DOHH2 (cell line): ENCODE data around the gene SLC5A12.

Source experiments
- H3F3A ChIP-seq: fragments of 200-600 bp; sonication (generic), shearing (Covaris generic); 2 replicates; pipeline ENCODE4 v1.6.0; 2016; ENCODE audit warnings: antibody characterized with exemption, mild to moderate bottlenecking; ENCODE audit not compliant: control insufficient read depth, insufficient read depth
- H3K27ac ChIP-seq: fragments of 200-600 bp; sonication (generic); 2 replicates; pipeline ENCODE4 v1.5.1; 2014; ENCODE audit warnings: low read depth, mild to moderate bottlenecking, low read length, moderate library complexity
- H3K27me3 ChIP-seq: fragments of 200-600 bp; sonication (generic); 2 replicates; pipeline ENCODE4 v1.6.1; 2014; ENCODE audit warnings: mild to moderate bottlenecking, low read length, mixed read lengths; ENCODE audit not compliant: control insufficient read depth
- H3K36me3 ChIP-seq: fragments of 200-600 bp; sonication (generic); 2 replicates; pipeline ENCODE4 v1.6.1; 2014; ENCODE audit warnings: mild to moderate bottlenecking, low read length, moderate library complexity, mixed read lengths; ENCODE audit not compliant: control insufficient read depth
- H3K4me1 ChIP-seq: fragments of 200-600 bp; sonication (generic); 2 replicates; pipeline ENCODE4 v1.6.1; 2014; ENCODE audit warnings: mild to moderate bottlenecking, low read length, mixed read lengths; ENCODE audit not compliant: control insufficient read depth
- H3K4me2 ChIP-seq: fragments of 200-600 bp; sonication (generic); 2 replicates; pipeline ENCODE4 v1.6.0; 2014; ENCODE audit warnings: mild to moderate bottlenecking, low read length, moderate library complexity
- H3K4me3 ChIP-seq: fragments of 200-600 bp; sonication (generic); 2 replicates; pipeline ENCODE4 v1.5.1; 2014; ENCODE audit warnings: mild to moderate bottlenecking, low read length, mixed read lengths
- H3K79me2 ChIP-seq: fragments of 200-600 bp; sonication (generic); 2 replicates; pipeline ENCODE4 v1.6.1; 2014; ENCODE audit warnings: mild to moderate bottlenecking, low read length, mixed read lengths; ENCODE audit not compliant: control insufficient read depth
- H3K9me2 ChIP-seq: fragments of 200-600 bp; sonication (generic); replicated peaks from 2 replicates; pipeline ENCODE4 v1.6.1; 2014; ENCODE audit warnings: mild to moderate bottlenecking, low read length, mixed read lengths; ENCODE audit not compliant: control insufficient read depth
- H3K9me3 ChIP-seq: fragments of 200-600 bp; sonication (generic); 2 replicates; pipeline ENCODE4 v1.6.1; 2014; ENCODE audit warnings: antibody characterized with exemption, low read length, mixed read lengths; ENCODE audit not compliant: control insufficient read depth, insufficient read depth
- H4K20me1 ChIP-seq: fragments of 200-600 bp; sonication (generic); 2 replicates; pipeline ENCODE4 v1.6.0; 2014; ENCODE audit warnings: low read depth, mild to moderate bottlenecking, antibody characterized with exemption, low read length, moderate library complexity; ENCODE audit not compliant: control insufficient read depth, insufficient read depth
- EZH2phosphoT487 ChIP-seq: fragments of 200-600 bp; sonication (generic); IDR thresholded peaks from 2 replicates; pipeline ENCODE4 v1.6.1; 2017; ENCODE audit warnings: borderline replicate concordance, mild to moderate bottlenecking, antibody characterized with exemption, low read length, moderate library complexity, mixed read lengths
- TF ChIP-seq, protein P1 (sequence below): fragments of 200-600 bp; sonication (generic); IDR thresholded peaks from one replicate; pipeline ENCODE4 v1.5.1; 2014; ENCODE audit warnings: antibody characterized with exemption, mild to moderate bottlenecking, low read depth, low read length; ENCODE audit not compliant: poor library complexity, severe bottlenecking

The SLC5A12 gene

DNA sequence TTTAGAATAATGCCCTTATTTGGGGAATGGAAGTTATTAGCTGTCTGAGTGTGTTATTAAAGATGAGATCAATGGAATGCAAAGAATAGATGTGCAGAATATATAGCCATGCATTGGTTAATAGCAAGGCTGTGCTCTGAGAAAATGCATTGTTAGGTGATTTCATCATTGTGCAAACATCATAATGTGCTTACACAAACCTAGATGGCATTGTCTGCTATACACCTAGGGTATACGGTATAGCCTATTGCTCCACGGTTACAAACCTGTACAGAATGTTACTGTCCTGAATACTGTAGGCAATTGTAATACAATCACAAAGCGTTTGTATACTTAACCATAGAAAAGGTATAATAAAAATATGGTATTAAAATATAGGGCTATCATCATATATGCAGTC is 25.5 kb downstream of the SLC5A12 start:
- TF ChIP-seq EZH2phosphoT487: no peak
- TF ChIP-seq, protein P1, sequence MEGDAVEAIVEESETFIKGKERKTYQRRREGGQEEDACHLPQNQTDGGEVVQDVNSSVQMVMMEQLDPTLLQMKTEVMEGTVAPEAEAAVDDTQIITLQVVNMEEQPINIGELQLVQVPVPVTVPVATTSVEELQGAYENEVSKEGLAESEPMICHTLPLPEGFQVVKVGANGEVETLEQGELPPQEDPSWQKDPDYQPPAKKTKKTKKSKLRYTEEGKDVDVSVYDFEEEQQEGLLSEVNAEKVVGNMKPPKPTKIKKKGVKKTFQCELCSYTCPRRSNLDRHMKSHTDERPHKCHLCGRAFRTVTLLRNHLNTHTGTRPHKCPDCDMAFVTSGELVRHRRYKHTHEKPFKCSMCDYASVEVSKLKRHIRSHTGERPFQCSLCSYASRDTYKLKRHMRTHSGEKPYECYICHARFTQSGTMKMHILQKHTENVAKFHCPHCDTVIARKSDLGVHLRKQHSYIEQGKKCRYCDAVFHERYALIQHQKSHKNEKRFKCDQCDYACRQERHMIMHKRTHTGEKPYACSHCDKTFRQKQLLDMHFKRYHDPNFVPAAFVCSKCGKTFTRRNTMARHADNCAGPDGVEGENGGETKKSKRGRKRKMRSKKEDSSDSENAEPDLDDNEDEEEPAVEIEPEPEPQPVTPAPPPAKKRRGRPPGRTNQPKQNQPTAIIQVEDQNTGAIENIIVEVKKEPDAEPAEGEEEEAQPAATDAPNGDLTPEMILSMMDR: no peak
- Histone ChIP-seq H3K27ac (no peak overlapping the region), H3K4me1 (no peaks in the 10 kb centered on the region), H3K4me3 (no peak overlapping the region), H3K4me2 (no peak overlapping the region), H3K9me3 (no peaks in the 10 kb centered on the region), H3K27me3 (no peaks in the 10 kb centered on the region), H3K79me2 (no peaks in the 10 kb centered on the region), H4K20me1 (no peaks in the 10 kb centered on the region), H3K9me2 (no peaks in the 10 kb centered on the region), H3K36me3 (no peaks in the 10 kb centered on the region), H3F3A (no peaks in the 10 kb centered on the region)

DNA sequence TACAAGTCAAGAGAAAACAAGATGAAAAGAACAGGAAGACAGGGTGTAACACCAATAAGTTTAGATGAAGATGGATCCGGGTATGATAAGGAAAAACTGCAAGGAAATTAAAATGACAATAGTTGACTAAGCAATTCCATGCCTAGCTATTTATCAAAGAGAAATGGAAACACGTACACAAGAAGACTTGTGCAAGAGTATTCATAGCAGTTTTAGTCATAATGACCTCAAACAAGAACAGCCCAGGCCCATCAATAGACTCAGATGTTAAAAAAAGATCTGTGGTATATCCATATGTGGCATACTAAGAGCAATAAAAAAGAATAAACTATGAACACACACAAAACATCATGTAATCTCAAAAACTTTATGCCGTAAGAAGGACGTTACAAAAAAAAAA is 33.2 kb downstream of the SLC5A12 start:
- Histone ChIP-seq H4K20me1 (no peaks in the 10 kb centered on the region), H3F3A (no peaks in the 10 kb centered on the region), H3K4me1 (no peaks in the 10 kb centered on the region), H3K79me2 (no peaks in the 10 kb centered on the region), H3K9me3 (no peaks in the 10 kb centered on the region), H3K4me3 (no peak overlapping the region), H3K9me2 (no peaks in the 10 kb centered on the region), H3K36me3 (no peaks in the 10 kb centered on the region), H3K4me2 (no peak overlapping the region), H3K27ac (no peak overlapping the region), H3K27me3 (no peaks in the 10 kb centered on the region)
- no peak for TF ChIP-seq EZH2phosphoT487
- TF ChIP-seq, protein P1: no peak

- Histone ChIP-seq H4K20me1 (no peaks in the 10 kb centered on the region), H3F3A (no peaks in the 10 kb centered on the region), H3K27ac (no peak overlapping the region), H3K9me3 (no peaks in the 10 kb centered on the region), H3K27me3 (no peaks in the 10 kb centered on the region), H3K36me3 (no peaks in the 10 kb centered on the region), H3K4me3 (no peak overlapping the region), H3K79me2 (no peaks in the 10 kb centered on the region), H3K4me2 (no peak overlapping the region), H3K4me1 (no peaks in the 10 kb centered on the region), H3K9me2 (no peaks in the 10 kb centered on the region)
- TF ChIP-seq, protein P1: no peak
- TF ChIP-seq EZH2phosphoT487: no peak
These were observed 34.5 kb downstream of the SLC5A12 start for GRCh38 chr11:26687351-26687750.

DNA sequence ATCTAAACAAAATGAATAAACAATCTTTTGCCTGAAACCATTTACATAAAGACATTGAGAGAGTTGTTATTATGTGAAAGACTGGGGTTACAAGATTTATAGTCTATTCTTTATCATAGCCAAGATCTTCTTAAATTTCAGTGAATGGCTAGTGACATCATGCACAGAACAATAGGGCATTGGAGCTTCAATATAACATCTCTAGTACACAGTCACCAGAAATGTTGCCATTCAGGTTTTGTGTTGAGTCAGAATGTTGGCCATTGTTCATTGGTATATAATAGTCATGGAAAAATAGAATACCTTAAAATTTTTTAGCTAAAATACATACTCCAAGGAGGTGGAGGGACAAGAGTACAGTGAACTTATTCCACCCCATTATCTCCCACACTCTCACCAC is 44.3 kb downstream of the SLC5A12 start:
- H3K9me2 ChIP-seq: no peaks in the 10 kb centered on the region
- no peaks in the 10 kb centered on the region for H3K27me3 ChIP-seq
- H3K27ac ChIP-seq: no peak overlapping the region
- no peak overlapping the region for H3K4me2 ChIP-seq
- TF ChIP-seq, protein P1: no peak
- no peak for TF ChIP-seq EZH2phosphoT487
- H3K4me1 ChIP-seq: no peaks in the 10 kb centered on the region
- H3K36me3 ChIP-seq: no peaks in the 10 kb centered on the region
- H3K4me3 ChIP-seq: no peak overlapping the region
- no peaks in the 10 kb centered on the region for H3F3A ChIP-seq
- no peaks in the 10 kb centered on the region for H3K79me2 ChIP-seq
- H3K9me3 ChIP-seq: no peaks in the 10 kb centered on the region
- no peaks in the 10 kb centered on the region for H4K20me1 ChIP-seq
